ENCODE results near the gene ACP1.

ACP1 gene

DNA sequence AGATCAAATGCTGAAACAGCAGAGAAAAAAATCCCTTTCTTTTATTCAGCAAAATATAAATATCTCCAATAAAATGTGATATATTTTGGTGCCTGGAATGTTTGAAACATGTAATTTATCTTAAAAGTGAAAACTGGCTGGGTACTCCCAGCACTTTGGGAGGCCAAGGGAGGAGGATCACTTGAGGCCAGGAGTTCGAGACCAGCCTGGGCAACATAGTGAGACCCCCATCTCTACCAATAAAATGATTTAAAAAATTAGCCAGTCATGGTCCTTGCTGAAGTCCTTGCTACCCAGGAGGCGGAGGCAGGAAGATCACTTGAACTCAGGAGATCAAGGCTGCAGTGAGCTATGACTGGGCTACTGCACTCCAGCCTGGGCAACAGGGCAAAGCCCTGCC lies 9.6 kb upstream of the ACP1 start:
- TF ChIP-seq, protein P1, sequence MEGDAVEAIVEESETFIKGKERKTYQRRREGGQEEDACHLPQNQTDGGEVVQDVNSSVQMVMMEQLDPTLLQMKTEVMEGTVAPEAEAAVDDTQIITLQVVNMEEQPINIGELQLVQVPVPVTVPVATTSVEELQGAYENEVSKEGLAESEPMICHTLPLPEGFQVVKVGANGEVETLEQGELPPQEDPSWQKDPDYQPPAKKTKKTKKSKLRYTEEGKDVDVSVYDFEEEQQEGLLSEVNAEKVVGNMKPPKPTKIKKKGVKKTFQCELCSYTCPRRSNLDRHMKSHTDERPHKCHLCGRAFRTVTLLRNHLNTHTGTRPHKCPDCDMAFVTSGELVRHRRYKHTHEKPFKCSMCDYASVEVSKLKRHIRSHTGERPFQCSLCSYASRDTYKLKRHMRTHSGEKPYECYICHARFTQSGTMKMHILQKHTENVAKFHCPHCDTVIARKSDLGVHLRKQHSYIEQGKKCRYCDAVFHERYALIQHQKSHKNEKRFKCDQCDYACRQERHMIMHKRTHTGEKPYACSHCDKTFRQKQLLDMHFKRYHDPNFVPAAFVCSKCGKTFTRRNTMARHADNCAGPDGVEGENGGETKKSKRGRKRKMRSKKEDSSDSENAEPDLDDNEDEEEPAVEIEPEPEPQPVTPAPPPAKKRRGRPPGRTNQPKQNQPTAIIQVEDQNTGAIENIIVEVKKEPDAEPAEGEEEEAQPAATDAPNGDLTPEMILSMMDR (IDR thresholded peaks at IDR 0.05; ENCODE audit: borderline replicate concordance, insufficient read depth, low read depth, low read length): no peak
- H3K4me3 ChIP-seq (ENCODE audit: low read depth, low read length): no peak overlapping the region

DNA sequence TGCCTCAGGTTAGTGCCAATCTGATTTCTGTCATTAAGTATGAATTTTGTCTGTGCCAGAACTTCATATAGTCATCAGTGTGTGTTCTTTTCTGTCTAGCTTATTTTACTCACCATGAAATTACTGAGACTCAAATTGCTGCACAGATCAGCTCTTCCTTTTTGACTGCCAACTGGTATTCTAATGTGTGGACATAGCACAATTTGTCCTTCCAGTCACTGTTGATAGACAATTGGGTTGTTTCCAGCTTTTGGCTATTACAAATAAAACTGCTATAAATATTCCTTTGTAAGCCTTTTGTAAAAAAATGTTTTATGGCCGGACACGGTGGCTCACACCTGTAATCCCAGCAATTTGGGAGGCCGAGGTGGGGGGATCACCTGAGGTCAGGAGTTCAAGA lies 8.7 kb upstream of the ACP1 start:
- TF ChIP-seq, protein P1 (IDR thresholded peaks at IDR 0.05; ENCODE audit: borderline replicate concordance, insufficient read depth, low read depth, low read length): no peak
- H3K4me3 ChIP-seq (ENCODE audit: low read depth, low read length): no peak overlapping the region

DNA sequence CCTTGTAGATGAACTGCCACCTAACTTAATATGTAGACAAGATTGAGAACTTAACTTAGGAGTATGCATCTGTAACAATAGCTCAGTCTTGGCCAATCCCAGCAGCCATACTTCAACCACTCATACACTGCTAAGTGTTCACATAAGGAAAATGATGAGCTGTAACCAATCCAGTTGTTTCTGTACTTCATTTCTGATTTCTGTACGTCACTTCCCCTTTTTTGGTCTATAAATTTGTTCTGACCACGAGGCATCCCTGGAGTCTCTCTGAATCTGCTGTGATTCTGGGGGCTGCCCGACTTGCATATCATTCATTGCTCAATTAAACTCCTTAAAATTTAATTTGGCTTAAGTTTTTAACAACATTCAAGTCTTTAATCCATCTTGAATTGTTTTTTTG lies 7.3 kb upstream of the ACP1 start:
- TF ChIP-seq, protein P1 (IDR thresholded peaks at IDR 0.05; ENCODE audit: borderline replicate concordance, insufficient read depth, low read depth, low read length): no peak
- no peak overlapping the region for H3K4me3 ChIP-seq (ENCODE audit: low read depth, low read length)

DNA sequence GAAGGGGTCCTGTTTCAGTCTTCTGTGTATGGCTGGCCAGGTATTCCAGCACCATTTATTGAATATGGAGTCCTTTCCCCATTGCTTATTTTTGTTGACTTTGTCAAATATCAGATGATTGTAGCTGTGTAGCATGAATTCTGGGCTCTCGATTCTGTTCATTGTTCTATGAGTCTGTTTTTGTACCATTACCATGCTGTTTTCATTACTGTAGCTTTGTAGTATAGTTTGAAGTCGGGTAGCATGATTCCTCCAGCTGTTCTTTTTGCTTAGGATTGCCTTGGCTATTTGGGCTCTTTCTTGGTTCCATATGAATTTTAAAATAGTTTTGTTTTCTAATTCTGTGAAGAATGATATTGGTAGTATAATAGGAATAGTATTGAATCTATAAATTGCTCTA lies 6.9 kb upstream of the ACP1 start:
- no peak overlapping the region for H3K4me3 ChIP-seq (ENCODE audit: low read depth, low read length)
- TF ChIP-seq, protein P1 (IDR thresholded peaks at IDR 0.05; ENCODE audit: borderline replicate concordance, insufficient read depth, low read depth, low read length): no peak

DNA sequence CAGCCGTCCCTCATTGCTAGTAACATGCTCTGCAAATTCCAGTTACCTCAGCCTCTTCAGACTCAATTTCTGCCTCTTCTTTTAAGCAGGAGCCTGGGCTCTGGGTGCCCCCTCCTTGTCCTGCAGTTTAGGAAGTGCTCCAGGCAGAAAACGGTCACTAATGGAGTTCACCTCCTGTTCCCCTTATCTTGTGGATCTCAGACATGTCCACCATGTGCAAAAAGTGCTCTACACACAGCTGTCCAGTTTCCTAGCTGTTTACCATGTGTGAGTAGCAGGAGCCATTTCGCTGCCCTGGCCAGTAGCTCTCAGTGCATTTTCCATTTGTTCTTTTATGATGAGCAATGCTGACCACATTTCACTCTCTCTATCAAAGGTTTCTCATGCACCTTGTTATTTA lies 5.8 kb upstream of the ACP1 start:
- H3K4me3 ChIP-seq (ENCODE audit: low read depth, low read length): no peak overlapping the region
- TF ChIP-seq, protein P1 (IDR thresholded peaks at IDR 0.05; ENCODE audit: borderline replicate concordance, insufficient read depth, low read depth, low read length): no peak

DNA sequence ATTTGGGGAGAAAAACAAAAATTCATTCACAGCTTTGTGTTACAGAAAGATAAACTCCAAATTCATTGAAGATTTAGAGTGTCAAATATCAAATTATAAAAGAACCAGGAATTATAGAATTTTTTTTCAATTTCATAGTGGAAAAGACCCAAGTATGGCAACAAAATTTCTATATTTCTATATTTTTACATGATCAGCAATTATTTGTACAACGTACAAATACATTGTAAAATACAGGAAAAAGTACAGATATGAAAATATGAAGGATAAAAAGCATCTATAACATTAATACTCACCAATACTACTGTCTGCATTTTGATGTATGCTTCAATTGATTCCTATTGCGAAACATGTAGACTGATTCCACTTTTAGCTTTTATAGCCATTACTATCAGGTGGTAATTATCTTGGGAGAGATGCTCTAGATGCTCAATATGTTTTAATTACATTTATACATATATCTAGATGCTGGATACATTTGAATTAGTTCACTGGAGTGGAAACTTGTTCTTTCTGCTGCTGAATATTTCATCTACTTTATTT lies 4.9 kb upstream of the ACP1 start:
- H3K4me3 ChIP-seq (ENCODE audit: low read depth, low read length): no peak overlapping the region
- TF ChIP-seq, protein P1 (IDR thresholded peaks at IDR 0.05; ENCODE audit: borderline replicate concordance, insufficient read depth, low read depth, low read length): no peak

DNA sequence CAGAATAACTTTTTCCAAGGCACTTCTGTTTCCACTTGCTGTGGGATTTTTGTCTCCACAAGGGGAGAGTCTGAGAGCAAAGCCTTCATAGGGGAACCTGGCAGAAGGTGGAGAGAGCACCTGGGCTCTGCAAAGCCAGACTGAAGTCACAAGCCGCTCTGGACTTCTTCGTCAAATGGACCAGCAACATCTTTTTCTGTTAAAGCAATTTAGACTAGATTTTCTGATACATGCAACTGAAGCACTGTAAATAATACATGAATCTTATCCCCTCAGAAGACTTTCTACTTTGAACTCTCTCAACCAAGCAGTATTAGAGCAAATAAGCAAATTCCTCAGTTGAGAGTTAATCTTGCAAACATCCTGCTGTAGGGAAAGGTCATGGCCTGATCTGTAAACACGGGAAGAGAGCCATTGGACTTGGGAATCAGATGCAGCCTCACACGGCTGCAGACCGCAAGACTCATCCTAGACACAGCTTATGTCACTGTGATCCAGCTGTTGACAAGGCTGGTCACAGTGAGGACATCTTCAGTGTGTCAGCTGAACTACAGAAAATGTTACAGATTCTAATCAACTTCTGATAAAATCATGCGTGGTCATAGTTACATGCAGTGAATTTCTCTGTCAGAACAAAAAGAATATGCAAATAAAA lies 4.1 kb upstream of the ACP1 start:
- TF ChIP-seq, protein P1 (IDR thresholded peaks at IDR 0.05; ENCODE audit: borderline replicate concordance, insufficient read depth, low read depth, low read length): no peak
- H3K4me3 ChIP-seq (ENCODE audit: low read depth, low read length): no peak overlapping the region
